ENCODE data around the gene TASL. TPM values are rescaled to one million over a fixed set of nuclear protein-coding genes. Genes with fewer than 3 reads are reported as not detected.
"Not testable (repeated sequence)": the region's sequence is repeated elsewhere in the genome, so short reads cannot be mapped to it uniquely, and the experiment has no call there.

TASL gene
- total RNA-seq, 4 donors from 2014 or later = 1.9 to 6.6 TPM; not detected in 2

DNA sequence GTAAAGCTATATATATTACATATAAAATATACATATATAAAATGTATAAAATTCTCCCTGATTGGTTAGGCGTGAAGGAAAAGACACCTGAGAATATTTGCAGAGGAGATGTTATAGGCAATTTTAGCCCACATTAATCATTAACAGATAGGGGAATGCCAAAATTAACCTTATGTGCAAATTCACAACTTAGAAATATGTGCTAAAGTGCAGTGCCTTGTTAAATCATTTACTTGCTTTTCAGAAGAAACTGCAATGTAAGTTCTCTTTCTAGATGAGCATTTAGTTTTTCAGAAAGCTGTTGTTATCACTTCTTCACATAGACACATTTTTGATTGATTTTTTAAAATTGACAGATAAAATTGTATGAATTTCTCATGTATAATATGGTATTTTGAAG lies 5.6 kb downstream of the TASL start:
- Histone ChIP-seq H3K27me3 (no peaks in the 10 kb centered on the region), H3K27ac (no peak overlapping the region), H3K4me3 (no peak overlapping the region), H3K9me3 (no peaks in the 10 kb centered on the region), H3K4me1 (no peaks in the 10 kb centered on the region), H3K36me3 (no peaks in the 10 kb centered on the region)
- TF ChIP-seq POLR2A (IDR thresholded peaks at IDR 0.05) = no peak
- TF ChIP-seq, protein P1, sequence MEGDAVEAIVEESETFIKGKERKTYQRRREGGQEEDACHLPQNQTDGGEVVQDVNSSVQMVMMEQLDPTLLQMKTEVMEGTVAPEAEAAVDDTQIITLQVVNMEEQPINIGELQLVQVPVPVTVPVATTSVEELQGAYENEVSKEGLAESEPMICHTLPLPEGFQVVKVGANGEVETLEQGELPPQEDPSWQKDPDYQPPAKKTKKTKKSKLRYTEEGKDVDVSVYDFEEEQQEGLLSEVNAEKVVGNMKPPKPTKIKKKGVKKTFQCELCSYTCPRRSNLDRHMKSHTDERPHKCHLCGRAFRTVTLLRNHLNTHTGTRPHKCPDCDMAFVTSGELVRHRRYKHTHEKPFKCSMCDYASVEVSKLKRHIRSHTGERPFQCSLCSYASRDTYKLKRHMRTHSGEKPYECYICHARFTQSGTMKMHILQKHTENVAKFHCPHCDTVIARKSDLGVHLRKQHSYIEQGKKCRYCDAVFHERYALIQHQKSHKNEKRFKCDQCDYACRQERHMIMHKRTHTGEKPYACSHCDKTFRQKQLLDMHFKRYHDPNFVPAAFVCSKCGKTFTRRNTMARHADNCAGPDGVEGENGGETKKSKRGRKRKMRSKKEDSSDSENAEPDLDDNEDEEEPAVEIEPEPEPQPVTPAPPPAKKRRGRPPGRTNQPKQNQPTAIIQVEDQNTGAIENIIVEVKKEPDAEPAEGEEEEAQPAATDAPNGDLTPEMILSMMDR (IDR thresholded peaks at IDR 0.05) = no peak
- DNase-seq = no peak

DNA sequence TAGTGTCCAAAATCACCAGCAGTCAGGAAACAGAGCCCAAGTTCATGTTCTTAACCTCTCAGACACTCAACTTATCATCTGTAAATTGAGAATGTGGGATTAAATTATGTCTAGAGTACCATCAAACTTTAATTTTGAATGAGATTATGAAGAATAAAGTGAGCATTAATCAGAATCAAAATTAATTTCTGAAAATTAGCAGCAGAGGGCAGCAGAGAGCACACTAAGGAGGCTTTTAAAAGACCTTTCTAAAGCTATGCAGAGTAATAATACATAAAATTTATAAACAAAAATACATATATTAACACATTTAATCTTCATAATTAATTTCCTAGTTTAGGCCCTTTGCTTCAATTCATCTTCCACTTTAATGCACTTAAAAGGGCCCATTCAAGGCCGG lies 7.1 kb downstream of the TASL start:
- H3K9me3 ChIP-seq = no peaks in the 10 kb centered on the region
- no peaks in the 10 kb centered on the region for H3K4me1 ChIP-seq
- H3K27me3 ChIP-seq = no peaks in the 10 kb centered on the region
- H3K27ac ChIP-seq = no peak overlapping the region
- TF ChIP-seq POLR2A (IDR thresholded peaks at IDR 0.05) = no peak
- TF ChIP-seq, protein P1 (IDR thresholded peaks at IDR 0.05) = peak; percentile 10 to 65 (median 42)
- H3K4me3 ChIP-seq = no peak overlapping the region
- H3K36me3 ChIP-seq = no peaks in the 10 kb centered on the region
- no peak for DNase-seq

DNA sequence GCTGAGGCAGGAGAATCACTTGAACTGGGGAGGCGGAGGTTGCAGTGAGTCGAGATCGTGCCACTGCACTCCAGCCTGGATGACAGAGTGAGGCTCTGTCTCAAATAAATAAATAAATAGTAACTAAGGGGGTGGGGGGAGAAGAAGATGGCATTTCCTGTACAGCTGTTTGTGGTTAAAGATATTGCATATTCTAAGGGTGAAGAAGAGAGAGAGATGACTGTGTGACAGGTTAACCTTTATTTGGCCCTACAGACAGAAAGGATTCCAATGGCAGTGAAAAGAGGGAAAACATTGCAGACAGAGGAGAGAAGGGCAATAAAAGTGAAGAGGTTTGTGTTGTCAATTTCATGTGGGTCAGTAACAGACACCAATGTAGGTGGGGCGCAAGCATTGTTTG lies 9.4 kb downstream of the TASL start:
- H3K4me1 ChIP-seq = no peaks in the 10 kb centered on the region
- no peaks in the 10 kb centered on the region for H3K9me3 ChIP-seq
- no peak for DNase-seq
- no peak overlapping the region for H3K4me3 ChIP-seq
- TF ChIP-seq POLR2A (IDR thresholded peaks at IDR 0.05) = no peak
- TF ChIP-seq, protein P1 (IDR thresholded peaks at IDR 0.05) = no peak
- no peak overlapping the region for H3K27ac ChIP-seq
- no peaks in the 10 kb centered on the region for H3K36me3 ChIP-seq
- no peaks in the 10 kb centered on the region for H3K27me3 ChIP-seq

DNA sequence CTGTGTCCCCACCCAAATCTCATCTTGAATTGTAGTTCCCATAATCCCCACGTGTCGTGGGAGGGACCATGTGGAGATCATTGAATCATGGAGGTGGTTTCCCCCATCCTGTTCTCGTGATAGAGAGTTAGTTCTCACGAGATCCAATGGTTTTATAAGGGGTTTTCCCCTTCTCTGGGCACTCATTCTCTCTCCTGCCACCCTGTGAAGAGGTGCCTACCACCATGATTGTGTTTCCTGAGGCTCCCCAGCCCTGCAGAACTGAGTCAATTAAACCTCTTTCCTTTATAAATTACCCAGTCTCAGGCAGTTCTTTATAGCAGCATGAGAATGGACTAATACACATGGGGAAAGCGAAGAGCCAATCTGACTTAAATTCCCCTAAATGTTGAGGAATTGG lies 14.5 kb downstream of the TASL start:
- H3K4me1 ChIP-seq, H3K27me3 ChIP-seq, H3K9me3 ChIP-seq, DNase-seq, H3K36me3 ChIP-seq, H3K4me3 ChIP-seq, H3K27ac ChIP-seq: not testable (repeated sequence)

- H3K27me3 ChIP-seq = no peaks in the 10 kb centered on the region
- no peak overlapping the region for H3K4me3 ChIP-seq
- no peak for TF ChIP-seq POLR2A (IDR thresholded peaks at IDR 0.05)
- TF ChIP-seq, protein P1 (IDR thresholded peaks at IDR 0.05) = no peak
- H3K36me3 ChIP-seq = no peaks in the 10 kb centered on the region
- no peak for DNase-seq
- H3K27ac ChIP-seq = no peak overlapping the region
- H3K9me3 ChIP-seq = no peaks in the 10 kb centered on the region
- H3K4me1 ChIP-seq = no peaks in the 10 kb centered on the region
These were observed 16.4 kb downstream of the TASL start for GRCh38 chrX:30561191-30561590.

DNA sequence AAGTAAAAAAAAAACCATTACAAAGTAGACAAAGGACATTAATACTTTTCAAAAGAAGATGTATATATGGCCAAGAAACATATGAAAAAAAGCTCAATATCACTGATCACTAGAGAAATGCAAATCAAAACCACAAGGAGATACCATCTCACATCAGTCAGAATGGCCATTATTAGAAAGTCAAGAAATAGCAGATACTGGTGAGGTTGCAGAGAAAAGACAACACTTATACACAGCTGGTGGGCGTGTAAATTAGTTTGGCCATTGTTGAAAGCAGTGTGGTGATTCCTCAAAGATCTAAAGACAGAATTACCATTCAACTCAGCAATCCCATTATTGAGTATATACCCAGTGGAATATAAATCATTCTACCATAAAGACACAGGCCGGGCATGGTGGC lies 39.3 kb downstream of the TASL start:
- Histone ChIP-seq H3K27ac (no peak overlapping the region), H3K4me1 (no peaks in the 10 kb centered on the region), H3K4me3 (no peak overlapping the region), H3K36me3 (no peaks in the 10 kb centered on the region), H3K9me3 (no peaks in the 10 kb centered on the region), H3K27me3 (no peaks in the 10 kb centered on the region)
- no peak for DNase-seq
- TF ChIP-seq POLR2A (IDR thresholded peaks at IDR 0.05) = no peak
- TF ChIP-seq, protein P1 (IDR thresholded peaks at IDR 0.05) = no peak
